Neural cell (in vitro differentiated cells): ENCODE data around the gene RPS17.
"Not testable (repeated sequence)": the region's sequence is repeated elsewhere in the genome, so short reads cannot be mapped to it uniquely, and the experiment has no call there.

Source experiments
- CTCF ChIP-seq: fragments of 450-650 bp; IDR thresholded peaks from 2 replicates; pipeline ENCODE4 v1.5.1; 2014; ENCODE audit warnings: antibody characterized with exemption, mild to moderate bottlenecking, moderate library complexity; ENCODE audit not compliant: poor library complexity, severe bottlenecking
- POLR2AphosphoS5 ChIP-seq: IDR thresholded peaks from 2 replicates; pipeline ENCODE4 v1.6.1; 2012

GRCh38 chr15:82487045-82487444 lies 53.2 kb downstream of the RPS17 start:
- TF ChIP-seq CTCF, POLR2AphosphoS5: not testable (repeated sequence)
